Measurements from ENCODE around the gene CPAMD8.
A peak's percentile ranks its signal among the peaks of the same experiment; 100 is the strongest.

CPAMD8 gene

GRCh38 chr19:17020385-17020784 is 6.2 kb downstream of the CPAMD8 start:
- TF ChIP-seq CTCF (conservative IDR thresholded peaks at IDR 0.05) = no peak
- no peak overlapping the region for H3K27ac ChIP-seq

GRCh38 chr19:17014212-17014861 is 12.3 kb downstream of the CPAMD8 start:
- peak overlapping the region; percentile 44 for H3K27ac ChIP-seq

- H3K27ac ChIP-seq = no peak overlapping the region
- TF ChIP-seq CTCF (conservative IDR thresholded peaks at IDR 0.05) = no peak
These were observed 15.1 kb downstream of the CPAMD8 start for GRCh38 chr19:17011485-17011884.

GRCh38 chr19:17006579-17006978 is 20.0 kb downstream of the CPAMD8 start:
- no peak for TF ChIP-seq CTCF (conservative IDR thresholded peaks at IDR 0.05)

DNA sequence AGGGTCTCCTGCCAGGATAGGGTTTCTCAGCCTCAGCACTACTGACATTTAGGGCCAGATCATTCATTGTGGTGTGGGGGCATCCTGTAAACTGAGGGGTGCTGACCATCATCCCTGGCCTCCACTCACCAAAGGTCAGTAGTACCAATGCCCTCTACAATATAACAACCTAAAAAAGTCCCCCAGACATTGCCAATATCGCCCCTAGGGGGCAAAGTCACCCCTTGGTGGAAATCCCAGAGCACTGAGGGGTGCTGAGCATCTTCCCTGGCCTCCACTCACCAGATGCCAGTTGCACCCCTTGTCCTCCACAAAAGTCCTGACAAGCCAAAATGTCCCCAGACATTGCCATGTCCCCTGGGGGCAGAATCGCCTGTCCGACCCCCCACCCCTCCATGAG is 21.6 kb downstream of the CPAMD8 start:
- H3K27ac ChIP-seq = no peak overlapping the region
- no peak for TF ChIP-seq CTCF (conservative IDR thresholded peaks at IDR 0.05)

More at GRCh38 chr19:17006579-17006978, 20.0 kb downstream of the CPAMD8 start:
- no peak overlapping the region for H3K27ac ChIP-seq

DNA sequence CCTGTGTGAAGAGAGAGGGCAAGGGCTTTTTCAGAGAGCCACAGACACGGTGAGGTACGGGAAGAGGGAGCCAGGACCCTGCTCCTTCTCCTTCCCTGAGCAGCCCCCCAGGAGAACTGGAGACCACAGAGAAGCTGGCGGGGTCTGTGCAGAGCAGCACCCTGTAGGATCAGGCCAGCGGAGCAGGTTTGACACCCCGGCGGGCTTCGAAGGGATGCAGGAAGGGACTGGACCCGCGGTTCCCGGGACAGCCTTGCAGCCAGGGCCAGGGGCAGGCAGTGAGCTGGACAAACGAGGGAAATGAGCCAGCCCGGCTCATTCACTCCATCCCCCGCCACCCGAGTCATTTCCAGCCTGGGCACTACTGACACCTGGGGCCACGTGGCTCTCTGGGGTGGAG is 22.2 kb downstream of the CPAMD8 start:
- no peak for TF ChIP-seq CTCF (conservative IDR thresholded peaks at IDR 0.05)
- no peak overlapping the region for H3K27ac ChIP-seq

GRCh38 chr19:17002455-17002854 is 24.2 kb downstream of the CPAMD8 start:
- TF ChIP-seq CTCF (conservative IDR thresholded peaks at IDR 0.05) = no peak

DNA sequence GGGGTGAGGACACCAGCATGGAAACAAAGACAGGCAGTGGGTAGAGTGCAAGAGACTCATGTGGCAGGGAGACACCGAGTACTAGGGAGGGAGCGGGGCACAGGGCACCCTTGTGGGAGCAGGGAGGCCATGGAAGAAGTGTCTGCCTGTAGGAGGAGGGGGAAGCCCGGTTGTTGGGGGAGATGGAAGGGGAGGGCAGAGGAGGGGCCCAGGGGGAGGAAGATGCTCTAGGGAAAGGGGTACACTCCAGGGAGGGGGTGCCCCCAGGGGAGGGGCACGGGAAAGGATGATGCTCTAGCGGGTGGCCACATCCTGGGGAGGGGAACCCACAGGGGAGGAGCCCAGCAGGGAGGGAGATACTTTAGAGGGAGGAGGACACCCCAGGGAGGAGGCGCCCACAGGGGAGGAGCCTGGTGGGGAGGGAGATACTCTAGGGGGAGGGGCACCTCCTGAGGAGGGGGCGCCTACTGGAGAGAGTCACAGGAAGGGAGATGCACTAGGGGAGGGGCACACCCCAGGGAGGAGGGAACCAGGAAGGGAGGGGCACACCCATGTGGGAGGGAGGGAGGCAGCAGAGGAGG is 24.9 kb downstream of the CPAMD8 start:
- no peak for TF ChIP-seq CTCF (conservative IDR thresholded peaks at IDR 0.05)
- no peak overlapping the region for H3K27ac ChIP-seq

More at GRCh38 chr19:17002455-17002854, 24.2 kb downstream of the CPAMD8 start:
- H3K27ac ChIP-seq = no peak overlapping the region
